HL-60 (cell line): ENCODE results near the gene NAP1L5.

ENCODE experiments used
- DNase-seq, 2 experiments: peaks; one replicate each; pipeline ENCODE4 v3.0.0-alpha.2; 2010 to 2020; ENCODE audit warnings: low read depth in 1 of 2, low spot score in 1 of 2
- H3K27ac ChIP-seq: fragments of 250-450 bp; sonication (Bioruptor Pico); replicated peaks from 2 replicates; pipeline ENCODE4 v1.5.1; 2020; ENCODE audit warnings: mild to moderate bottlenecking, moderate library complexity
- H3K27me3 ChIP-seq: fragments of 250-450 bp; sonication (Bioruptor Pico); 2 replicates; pipeline ENCODE4 v1.5.1; 2021; ENCODE audit warnings: mild to moderate bottlenecking, moderate library complexity; ENCODE audit not compliant: insufficient read depth, poor library complexity, severe bottlenecking
- H3K4me3 ChIP-seq: replicated peaks from 2 replicates; pipeline ENCODE4 v1.5.1; 2011; ENCODE audit warnings: mild to moderate bottlenecking, control low read depth, low read length; ENCODE audit not compliant: insufficient read depth
- GABPA ChIP-seq: IDR thresholded peaks from 2 replicates; pipeline ENCODE4 v1.6.1; 2012; ENCODE audit warnings: low read depth
- POLR2AphosphoS5 ChIP-seq: IDR thresholded peaks from 2 replicates; pipeline ENCODE4 v1.6.1; 2012; ENCODE audit warnings: low read depth
- SPI1 ChIP-seq: IDR thresholded peaks from 2 replicates; pipeline ENCODE4 v1.6.1; 2012; ENCODE audit warnings: low read depth, mild to moderate bottlenecking, borderline replicate concordance
- TF ChIP-seq, protein P1 (sequence below): IDR thresholded peaks from one replicate; pipeline ENCODE4 v1.5.1; 2011; ENCODE audit warnings: low read length, control low read depth, inconsistent platforms; ENCODE audit not compliant: insufficient read depth
- TF ChIP-seq, protein P2 (sequence below): IDR thresholded peaks from 2 replicates; pipeline ENCODE4 v1.6.1; 2012; ENCODE audit warnings: low read depth; ENCODE audit not compliant: insufficient replicate concordance

NAP1L5 gene

DNA sequence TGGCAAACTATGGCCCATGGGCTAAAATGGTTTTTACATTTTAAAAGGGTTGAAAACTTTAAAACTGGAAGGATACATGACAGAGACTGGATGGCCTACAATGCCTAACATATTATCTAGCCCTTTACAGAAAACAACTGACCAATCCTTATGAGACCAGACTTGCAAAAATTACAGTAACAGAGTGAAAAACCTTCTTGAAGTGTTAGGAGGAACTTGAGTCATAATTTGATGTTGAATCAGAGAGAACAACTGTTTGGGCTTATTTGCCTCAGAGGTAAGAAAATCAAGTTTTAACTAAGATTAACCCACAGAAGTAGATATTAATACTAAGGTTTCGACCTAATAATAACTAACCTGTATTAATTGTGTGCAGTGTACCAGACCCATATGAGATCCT is 12.4 kb upstream of the NAP1L5 start:
- Histone ChIP-seq H3K27me3 (no peaks in the 10 kb centered on the region), H3K27ac (no peak overlapping the region), H3K4me3 (no peak overlapping the region)
- TF ChIP-seq, protein P1, sequence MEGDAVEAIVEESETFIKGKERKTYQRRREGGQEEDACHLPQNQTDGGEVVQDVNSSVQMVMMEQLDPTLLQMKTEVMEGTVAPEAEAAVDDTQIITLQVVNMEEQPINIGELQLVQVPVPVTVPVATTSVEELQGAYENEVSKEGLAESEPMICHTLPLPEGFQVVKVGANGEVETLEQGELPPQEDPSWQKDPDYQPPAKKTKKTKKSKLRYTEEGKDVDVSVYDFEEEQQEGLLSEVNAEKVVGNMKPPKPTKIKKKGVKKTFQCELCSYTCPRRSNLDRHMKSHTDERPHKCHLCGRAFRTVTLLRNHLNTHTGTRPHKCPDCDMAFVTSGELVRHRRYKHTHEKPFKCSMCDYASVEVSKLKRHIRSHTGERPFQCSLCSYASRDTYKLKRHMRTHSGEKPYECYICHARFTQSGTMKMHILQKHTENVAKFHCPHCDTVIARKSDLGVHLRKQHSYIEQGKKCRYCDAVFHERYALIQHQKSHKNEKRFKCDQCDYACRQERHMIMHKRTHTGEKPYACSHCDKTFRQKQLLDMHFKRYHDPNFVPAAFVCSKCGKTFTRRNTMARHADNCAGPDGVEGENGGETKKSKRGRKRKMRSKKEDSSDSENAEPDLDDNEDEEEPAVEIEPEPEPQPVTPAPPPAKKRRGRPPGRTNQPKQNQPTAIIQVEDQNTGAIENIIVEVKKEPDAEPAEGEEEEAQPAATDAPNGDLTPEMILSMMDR, result no peak
- TF ChIP-seq POLR2AphosphoS5, result no peak
- no peak for TF ChIP-seq GABPA
- TF ChIP-seq, protein P2, sequence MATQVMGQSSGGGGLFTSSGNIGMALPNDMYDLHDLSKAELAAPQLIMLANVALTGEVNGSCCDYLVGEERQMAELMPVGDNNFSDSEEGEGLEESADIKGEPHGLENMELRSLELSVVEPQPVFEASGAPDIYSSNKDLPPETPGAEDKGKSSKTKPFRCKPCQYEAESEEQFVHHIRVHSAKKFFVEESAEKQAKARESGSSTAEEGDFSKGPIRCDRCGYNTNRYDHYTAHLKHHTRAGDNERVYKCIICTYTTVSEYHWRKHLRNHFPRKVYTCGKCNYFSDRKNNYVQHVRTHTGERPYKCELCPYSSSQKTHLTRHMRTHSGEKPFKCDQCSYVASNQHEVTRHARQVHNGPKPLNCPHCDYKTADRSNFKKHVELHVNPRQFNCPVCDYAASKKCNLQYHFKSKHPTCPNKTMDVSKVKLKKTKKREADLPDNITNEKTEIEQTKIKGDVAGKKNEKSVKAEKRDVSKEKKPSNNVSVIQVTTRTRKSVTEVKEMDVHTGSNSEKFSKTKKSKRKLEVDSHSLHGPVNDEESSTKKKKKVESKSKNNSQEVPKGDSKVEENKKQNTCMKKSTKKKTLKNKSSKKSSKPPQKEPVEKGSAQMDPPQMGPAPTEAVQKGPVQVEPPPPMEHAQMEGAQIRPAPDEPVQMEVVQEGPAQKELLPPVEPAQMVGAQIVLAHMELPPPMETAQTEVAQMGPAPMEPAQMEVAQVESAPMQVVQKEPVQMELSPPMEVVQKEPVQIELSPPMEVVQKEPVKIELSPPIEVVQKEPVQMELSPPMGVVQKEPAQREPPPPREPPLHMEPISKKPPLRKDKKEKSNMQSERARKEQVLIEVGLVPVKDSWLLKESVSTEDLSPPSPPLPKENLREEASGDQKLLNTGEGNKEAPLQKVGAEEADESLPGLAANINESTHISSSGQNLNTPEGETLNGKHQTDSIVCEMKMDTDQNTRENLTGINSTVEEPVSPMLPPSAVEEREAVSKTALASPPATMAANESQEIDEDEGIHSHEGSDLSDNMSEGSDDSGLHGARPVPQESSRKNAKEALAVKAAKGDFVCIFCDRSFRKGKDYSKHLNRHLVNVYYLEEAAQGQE, result no peak
- no peak for TF ChIP-seq SPI1
- DNase-seq, result no peak

DNA sequence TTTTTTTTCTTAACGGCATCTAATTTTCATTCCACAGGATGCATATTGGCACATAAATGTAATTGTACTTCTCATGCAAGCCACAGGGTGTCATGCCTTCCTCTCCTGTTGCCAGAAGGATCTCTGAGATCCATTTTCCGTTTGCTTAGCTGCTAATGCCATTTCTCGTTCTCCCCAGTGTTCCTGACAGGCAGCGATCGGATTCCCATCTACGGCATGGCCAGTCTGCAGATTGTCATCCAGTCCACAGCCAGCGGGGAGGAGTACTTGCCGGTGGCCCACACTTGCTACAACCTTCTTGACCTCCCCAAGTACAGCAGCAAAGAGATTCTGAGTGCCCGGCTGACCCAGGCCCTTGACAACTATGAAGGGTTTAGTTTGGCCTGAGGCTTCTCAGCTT is 8.9 kb upstream of the NAP1L5 start:
- H3K4me3 ChIP-seq, result no peak overlapping the region
- H3K27ac ChIP-seq, result no peak overlapping the region
- TF ChIP-seq GABPA, result no peak
- no peak for TF ChIP-seq POLR2AphosphoS5
- DNase-seq, result no peak
- H3K27me3 ChIP-seq, result no peaks in the 10 kb centered on the region

DNA sequence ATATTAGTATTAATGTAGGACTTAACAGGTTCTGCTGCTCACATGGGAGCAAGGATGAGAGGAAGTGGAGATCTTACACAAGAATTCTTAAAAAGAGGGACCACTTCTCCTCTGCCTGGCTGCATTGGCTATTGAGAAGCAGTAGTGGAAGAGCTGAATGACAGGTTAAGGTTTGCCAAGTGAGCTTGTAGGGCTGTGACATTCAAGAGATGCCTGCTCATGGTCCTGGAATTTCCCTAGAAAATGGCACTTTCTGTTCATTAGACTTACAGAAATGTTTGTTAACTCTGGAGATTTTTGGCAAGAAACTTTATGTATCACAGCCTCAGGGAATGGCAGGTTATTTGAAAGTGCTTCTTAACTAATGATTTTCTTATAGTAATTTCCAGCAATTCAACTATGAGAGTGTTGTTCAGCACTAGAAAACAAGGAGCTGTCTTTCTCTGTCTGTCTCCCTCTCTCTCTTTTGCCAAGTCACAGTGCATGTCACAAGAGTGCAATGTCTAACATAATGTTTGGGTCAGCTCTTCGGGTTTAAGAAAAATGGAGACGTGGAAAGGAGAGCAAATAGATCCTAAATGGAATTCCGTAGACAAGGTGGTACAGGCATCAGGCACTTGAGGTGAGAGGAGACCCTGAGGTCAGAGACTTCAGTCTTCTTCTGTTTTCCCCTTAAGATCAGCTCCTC is 8.3 kb upstream of the NAP1L5 start:
- Histone ChIP-seq H3K27me3 (no peaks in the 10 kb centered on the region), H3K27ac (no peak overlapping the region), H3K4me3 (no peak overlapping the region)
- no peak for DNase-seq
- TF ChIP-seq, protein P1, result no peak
- TF ChIP-seq SPI1, result 0 out of 2 replicates have a peak, but pooled peaks have one; percentile 19

DNA sequence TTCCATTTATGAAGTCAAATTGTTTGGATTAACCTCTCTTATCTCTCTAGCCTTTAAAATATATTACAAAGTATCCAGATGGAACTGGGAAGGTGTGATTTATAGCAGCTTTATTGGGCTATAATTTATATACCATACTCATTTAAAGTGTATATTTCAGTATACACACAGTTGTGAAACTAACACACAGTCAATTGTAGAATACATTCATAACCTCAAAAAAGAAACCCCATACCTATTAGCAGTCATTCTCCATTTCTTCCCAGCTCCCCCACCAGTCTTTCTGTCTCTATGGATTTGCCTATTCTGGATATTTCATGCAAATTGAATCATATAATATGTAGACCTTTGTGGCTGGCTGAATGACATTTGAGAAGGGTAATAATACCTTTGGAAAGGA is 7.6 kb upstream of the NAP1L5 start:
- Histone ChIP-seq H3K27me3 (no peaks in the 10 kb centered on the region), H3K27ac (no peak overlapping the region), H3K4me3 (no peak overlapping the region)
- TF ChIP-seq GABPA (no peak), POLR2AphosphoS5 (no peak), SPI1 (no peak)
- TF ChIP-seq, protein P1, result no peak
- TF ChIP-seq, protein P2, result no peak
- no peak for DNase-seq
